ENCODE results near the gene ARL3.

The ARL3 gene

DNA sequence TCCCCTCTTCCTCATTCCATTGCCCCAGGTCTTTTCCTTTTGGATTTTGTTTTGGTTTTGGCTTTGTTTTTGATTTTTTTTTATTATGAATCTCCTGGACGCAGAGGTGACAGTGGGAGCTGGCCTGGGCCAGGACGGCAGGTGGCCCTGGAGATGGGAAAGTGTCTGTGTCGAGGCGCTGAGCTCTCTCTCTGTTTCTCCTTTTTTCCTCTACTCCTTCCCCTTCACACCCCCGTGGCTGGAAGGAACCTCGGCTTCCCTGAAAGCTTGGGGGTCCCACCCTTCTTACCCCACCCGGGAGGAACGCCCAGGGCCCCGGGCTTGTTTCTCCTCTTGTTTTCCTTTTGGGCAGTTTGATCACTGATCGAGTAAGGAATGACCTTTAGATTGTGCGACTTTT lies 56.7 kb downstream of the ARL3 start:
- Histone ChIP-seq H3K27me3 (ENCODE audit: control insufficient read depth, insufficient read depth, low read length) (no peaks in the 10 kb centered on the region), H3K4me3 (ENCODE audit: low read depth, low read length) (no peak overlapping the region), H3K4me1 (peaks cover 22% of the 10 kb centered on the region), H3K9ac (no peak overlapping the region), H3K4me2 (ENCODE audit: low read length) (no peak overlapping the region), H3K79me2 (peaks cover 10% of the 10 kb centered on the region), H2AFZ (no peak overlapping the region), H3K9me3 (ENCODE audit: control insufficient read depth, low read length) (no peaks in the 10 kb centered on the region), H3K36me3 (ENCODE audit: control insufficient read depth, insufficient read depth, low read length) (no peaks in the 10 kb centered on the region), H3K27ac (peak overlapping the region; percentile 52)
- no peak for TF ChIP-seq CTCF (IDR thresholded peaks at IDR 0.05)

DNA sequence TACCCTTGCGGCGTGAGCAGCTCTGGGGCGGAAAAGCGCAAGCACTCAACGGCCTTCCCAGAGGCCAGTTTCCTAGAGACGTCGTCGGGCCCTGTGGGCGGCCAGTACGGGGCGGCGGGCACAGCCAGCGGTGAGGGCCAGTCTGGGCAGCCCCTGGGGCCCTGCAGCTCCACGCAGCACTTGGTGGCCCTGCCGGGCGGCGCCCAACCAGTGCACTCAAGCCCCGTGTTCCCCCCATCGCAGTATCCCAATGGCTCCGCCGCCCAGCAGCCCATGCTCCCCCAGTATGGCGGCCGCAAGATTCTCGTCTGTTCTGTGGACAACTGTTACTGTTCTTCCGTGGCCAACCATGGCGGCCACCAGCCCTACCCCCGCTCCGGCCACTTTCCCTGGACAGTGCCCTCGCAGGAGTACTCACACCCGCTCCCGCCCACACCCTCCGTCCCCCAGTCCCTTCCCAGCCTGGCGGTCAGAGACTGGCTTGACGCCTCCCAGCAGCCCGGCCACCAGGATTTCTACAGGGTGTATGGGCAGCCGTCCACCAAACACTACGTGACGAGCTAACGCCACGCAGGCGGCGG lies 57.3 kb downstream of the ARL3 start:
- no peak overlapping the region for H3K9ac ChIP-seq
- no peaks in the 10 kb centered on the region for H3K36me3 ChIP-seq (ENCODE audit: control insufficient read depth, insufficient read depth, low read length)
- no peaks in the 10 kb centered on the region for H3K9me3 ChIP-seq (ENCODE audit: control insufficient read depth, low read length)
- no peak overlapping the region for H3K4me3 ChIP-seq (ENCODE audit: low read depth, low read length)
- H3K4me1 ChIP-seq = peaks cover 26% of the 10 kb centered on the region
- H3K79me2 ChIP-seq = peaks cover 16% of the 10 kb centered on the region
- TF ChIP-seq CTCF (IDR thresholded peaks at IDR 0.05) = no peak
- peak overlapping the region; percentile 52 for H3K27ac ChIP-seq
- no peak overlapping the region for H3K4me2 ChIP-seq (ENCODE audit: low read length)
- no peak overlapping the region for H2AFZ ChIP-seq
- no peaks in the 10 kb centered on the region for H3K27me3 ChIP-seq (ENCODE audit: control insufficient read depth, insufficient read depth, low read length)

- no peak overlapping the region for H3K27ac ChIP-seq
- H3K36me3 ChIP-seq (ENCODE audit: control insufficient read depth, insufficient read depth, low read length) = no peaks in the 10 kb centered on the region
- H3K79me2 ChIP-seq = peaks cover 22% of the 10 kb centered on the region
- H3K4me3 ChIP-seq (ENCODE audit: low read depth, low read length) = no peak overlapping the region
- no peak for TF ChIP-seq CTCF (IDR thresholded peaks at IDR 0.05)
- no peak overlapping the region for H3K9ac ChIP-seq
- H2AFZ ChIP-seq = no peak overlapping the region
- no peak overlapping the region for H3K4me2 ChIP-seq (ENCODE audit: low read length)
- peaks cover 30% of the 10 kb centered on the region for H3K4me1 ChIP-seq
- no peaks in the 10 kb centered on the region for H3K9me3 ChIP-seq (ENCODE audit: control insufficient read depth, low read length)
- no peaks in the 10 kb centered on the region for H3K27me3 ChIP-seq (ENCODE audit: control insufficient read depth, insufficient read depth, low read length)
These were observed 58.2 kb downstream of the ARL3 start for GRCh38 chr10:102656026-102656425.

- Histone ChIP-seq H3K9ac (no peak overlapping the region), H3K4me1 (peaks cover 32% of the 10 kb centered on the region), H3K79me2 (peaks cover 33% of the 10 kb centered on the region), H3K4me2 (ENCODE audit: low read length) (no peak overlapping the region), H3K36me3 (ENCODE audit: control insufficient read depth, insufficient read depth, low read length) (no peaks in the 10 kb centered on the region), H3K9me3 (ENCODE audit: control insufficient read depth, low read length) (no peaks in the 10 kb centered on the region), H2AFZ (no peak overlapping the region), H3K27ac (no peak overlapping the region), H3K27me3 (ENCODE audit: control insufficient read depth, insufficient read depth, low read length) (no peaks in the 10 kb centered on the region), H3K4me3 (ENCODE audit: low read depth, low read length) (no peak overlapping the region)
- TF ChIP-seq CTCF (IDR thresholded peaks at IDR 0.05) = no peak
These were observed 59.2 kb downstream of the ARL3 start for GRCh38 chr10:102654969-102655368.

DNA sequence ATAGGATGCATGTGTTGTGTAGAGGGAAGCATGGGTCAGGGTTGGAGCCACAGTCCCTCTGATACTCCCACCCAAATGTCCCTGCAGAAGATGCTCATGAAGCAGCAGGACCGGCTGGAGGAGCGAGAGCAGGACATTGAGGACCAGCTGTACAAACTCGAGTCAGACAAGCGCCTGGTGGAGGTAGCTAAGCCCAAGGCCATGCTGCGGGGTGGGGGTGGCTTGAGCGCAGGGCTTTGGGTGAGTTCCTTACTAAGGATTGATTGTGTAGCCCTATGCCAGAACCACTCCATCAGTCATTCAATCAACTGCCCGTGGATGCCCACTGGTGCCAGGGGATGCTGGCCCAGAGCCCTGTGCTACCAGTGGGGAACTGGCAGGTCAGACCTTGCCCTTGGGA lies 59.6 kb downstream of the ARL3 start:
- Histone ChIP-seq H3K4me1 (peaks cover 33% of the 10 kb centered on the region), H3K36me3 (ENCODE audit: control insufficient read depth, insufficient read depth, low read length) (no peaks in the 10 kb centered on the region), H3K27ac (no peak overlapping the region), H3K79me2 (peaks cover 37% of the 10 kb centered on the region), H3K27me3 (ENCODE audit: control insufficient read depth, insufficient read depth, low read length) (no peaks in the 10 kb centered on the region), H3K9me3 (ENCODE audit: control insufficient read depth, low read length) (no peaks in the 10 kb centered on the region), H3K4me3 (ENCODE audit: low read depth, low read length) (no peak overlapping the region), H2AFZ (no peak overlapping the region), H3K4me2 (ENCODE audit: low read length) (no peak overlapping the region), H3K9ac (no peak overlapping the region)
- no peak for TF ChIP-seq CTCF (IDR thresholded peaks at IDR 0.05)
